GM18870 (cell line): ENCODE data around the gene TMEM45B.
A peak's percentile ranks its signal among the peaks of the same experiment; 100 is the strongest.

Source experiments
- ATAC-seq: cut with Tn5 transposase; IDR thresholded peaks from one replicate; pipeline ENCODE4 v1.9.1; 2021; ENCODE audit warnings: moderate library complexity; ENCODE audit not compliant: unreplicated experiment

The TMEM45B gene

GRCh38 chr11:129895126-129896041 is 79.7 kb downstream of the TMEM45B start, which contains the start of gene NFRKB:
TSS of gene NFRKB (minus strand) at chr11:129895578. CDS start at chr11:129892849, 2,729 bp downstream.
- peak; percentile 71 for ATAC-seq

- no peak for ATAC-seq
Measured at GRCh38 chr11:129896062-129896461, 80.4 kb downstream of the TMEM45B start.

DNA sequence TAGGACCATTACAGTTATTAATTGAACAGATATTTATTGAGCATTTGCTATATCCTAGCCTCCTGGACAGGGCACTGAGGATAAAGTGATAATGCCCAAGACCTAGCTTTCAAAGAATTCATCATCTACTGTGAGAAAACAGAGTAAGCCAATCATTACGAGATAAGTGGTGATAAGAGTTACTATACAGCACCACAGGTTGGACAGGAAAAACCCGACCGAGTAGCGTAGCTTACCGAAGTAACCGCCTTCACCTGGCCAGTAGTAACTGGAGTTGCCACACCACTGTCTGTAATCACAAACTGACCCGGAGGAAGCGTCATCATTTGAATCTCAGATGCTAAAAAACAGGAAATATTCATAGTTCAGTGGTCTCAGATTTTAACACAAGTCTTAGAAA is 89.8 kb downstream of the TMEM45B start:
- ATAC-seq = no peak
